ENCODE results near the gene LENG8. TPM values are rescaled to one million over a fixed set of nuclear protein-coding genes. Genes with fewer than 3 reads are reported as not detected.
A peak's percentile ranks its signal among the peaks of the same experiment; 100 is the strongest.

LENG8 gene
- 100 to 1,000 TPM; 163 to 176 TPM for total RNA-seq

DNA sequence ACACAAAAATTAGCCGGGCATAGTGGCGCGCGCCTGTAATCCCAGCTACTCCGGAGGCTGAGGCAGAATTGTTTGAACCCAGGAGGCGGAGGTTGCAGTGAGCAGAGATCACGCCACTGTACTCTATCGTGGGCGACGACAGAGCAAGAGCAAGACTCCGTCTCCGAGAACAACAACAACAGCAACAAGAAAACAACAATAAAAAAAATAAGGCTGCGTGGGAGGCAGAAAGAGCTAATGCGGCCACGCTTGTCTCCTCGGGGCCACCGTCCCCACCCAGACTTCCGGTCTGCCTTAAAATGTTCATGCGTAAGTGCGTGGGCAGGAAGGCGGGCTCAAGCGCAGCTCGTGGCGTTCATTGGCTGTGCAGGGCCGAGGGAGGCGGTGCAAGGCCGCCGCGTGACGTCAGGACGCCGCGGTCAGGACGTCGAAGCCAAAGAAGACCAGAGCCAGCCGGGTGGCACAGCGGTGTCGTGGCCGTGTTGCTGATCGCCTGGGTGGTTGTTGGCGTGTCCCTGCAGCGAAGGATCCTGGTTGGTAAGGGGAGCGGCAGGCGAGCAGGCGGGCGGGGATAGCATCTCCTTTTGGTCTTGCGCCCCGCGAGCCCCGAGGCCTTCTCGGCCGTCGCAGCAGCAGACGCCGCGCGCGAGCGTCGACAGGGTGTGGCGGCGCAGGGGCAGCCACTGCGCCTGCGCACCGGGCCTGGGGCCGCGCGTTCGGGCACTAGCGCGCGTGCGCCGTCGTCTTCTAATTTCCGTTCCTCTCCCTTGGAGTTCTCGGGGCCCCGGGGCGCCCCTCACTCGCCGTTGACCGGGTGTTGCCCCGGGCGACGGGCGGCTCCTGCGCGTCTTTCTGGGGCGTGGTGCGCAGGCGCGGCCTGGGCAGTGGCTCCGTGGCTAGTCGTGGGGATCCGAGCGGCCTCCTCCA lies at the start of gene LENG8:
Gene LENG8 (plus strand): TSS at position 426 of the 927 bp plus-strand sequence. CDS start 2,146 bp downstream, outside the sequence.
- DNase-seq: peak; percentile 98
- H3K9me3 Mint-ChIP-seq: no peaks in the 10 kb centered on the region
- peaks cover 43% of the 10 kb centered on the region for H3K4me1 Mint-ChIP-seq (ENCODE audit: low read depth)
- H3K4me3 Mint-ChIP-seq: peak within 1 kb of the TSS; percentile 99
- ChIA-PET POLR2A (interaction anchor here (0.5 to 4.0 kb wide), 12 partner anchors 9 to 891 kb away, joined by 3 to 31 read pairs (median 4); partner anchors contain the start of genes KMT5C, LENG9, MBOAT7 and PPP6R1), CTCF (interaction anchor here (0.7 to 2.2 kb wide), 4 partner anchors 10 to 57 kb away, joined by 3 to 14 read pairs (median 6); partner anchors contain the start of gene LENG9)
- intact Hi-C loops (cut with micrococcal nuclease): loop anchor here (1.0 to 10.0 kb wide), 4 partner anchors 14 to 1206 kb away; partner anchors contain the start of genes LENG1, LENG9, PRPF31 and TFPT
- peaks cover 52% of the 10 kb centered on the region for H3K36me3 Mint-ChIP-seq
- peaks cover 2% of the 10 kb centered on the region for H3K27me3 Mint-ChIP-seq
- H3K27ac Mint-ChIP-seq: peak within 1 kb of the TSS; percentile 99

DNA sequence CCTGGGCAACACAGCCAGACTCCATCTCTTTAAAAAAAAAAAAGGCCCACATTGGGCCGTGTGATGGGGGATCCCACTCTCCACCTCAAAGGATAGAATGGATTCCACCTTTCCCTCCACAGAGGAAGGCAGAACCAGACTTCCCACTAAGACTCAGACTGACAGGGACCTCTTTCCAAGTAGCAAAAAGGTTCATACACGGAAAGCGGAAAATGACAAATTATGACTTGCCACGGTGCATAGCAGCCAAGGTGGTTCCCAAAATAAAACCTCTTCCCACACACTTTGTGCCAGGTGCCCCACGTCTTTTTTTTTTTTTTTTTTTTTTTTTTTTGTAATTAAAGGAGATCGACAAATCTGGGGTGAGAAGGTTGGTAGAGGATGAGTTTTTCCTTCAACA lies 48.1 kb upstream of the LENG8 start:
- CTCF ChIA-PET: interaction anchor here (1.4 kb wide), 1 partner anchor 9 kb away, joined by 3 read pairs; no protein-coding TSS in a partner anchor
- no peak for DNase-seq
- H3K27me3 Mint-ChIP-seq: peaks cover 5% of the 10 kb centered on the region

DNA sequence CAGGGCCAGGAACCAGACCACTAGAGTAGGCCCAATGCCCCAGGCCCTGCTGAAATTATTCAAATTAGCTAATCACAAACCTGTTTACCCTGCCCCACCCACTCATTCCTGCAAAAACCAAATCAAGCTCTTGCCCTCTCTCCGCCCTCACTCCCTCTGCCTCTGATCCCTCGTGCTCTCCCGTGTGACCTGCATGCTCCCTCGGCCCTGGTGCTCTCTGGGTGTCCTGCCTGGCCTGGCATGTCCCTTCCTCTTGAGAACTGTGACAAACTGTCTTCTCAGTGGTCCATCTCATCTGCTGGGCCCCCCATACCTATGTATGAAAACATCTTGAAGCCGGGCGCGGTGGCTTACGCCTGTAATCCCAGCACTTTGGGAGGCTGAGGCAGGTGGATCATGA lies 45.9 kb upstream of the LENG8 start:
- Mint-ChIP-seq H3K27me3 (peaks cover 1% of the 10 kb centered on the region), H3K4me1 (ENCODE audit: low read depth) (no peaks in the 10 kb centered on the region), H3K4me3 (no peak overlapping the region), H3K9me3 (peaks cover 5% of the 10 kb centered on the region), H3K36me3 (no peaks in the 10 kb centered on the region), H3K27ac (no peak overlapping the region)
- CTCF ChIA-PET: no interaction called here
- POLR2A ChIA-PET: no interaction called here
- DNase-seq: no peak
- intact Hi-C loops (cut with micrococcal nuclease): no loop called here

More for the DNA sequence above, 48.1 kb upstream of the LENG8 start:
- no peak overlapping the region for H3K27ac Mint-ChIP-seq
- POLR2A ChIA-PET: no interaction called here
- intact Hi-C loops (cut with micrococcal nuclease): no loop called here
- no peaks in the 10 kb centered on the region for H3K9me3 Mint-ChIP-seq
- H3K4me3 Mint-ChIP-seq: no peak overlapping the region
- no peaks in the 10 kb centered on the region for H3K4me1 Mint-ChIP-seq (ENCODE audit: low read depth)
- H3K36me3 Mint-ChIP-seq: no peaks in the 10 kb centered on the region

DNA sequence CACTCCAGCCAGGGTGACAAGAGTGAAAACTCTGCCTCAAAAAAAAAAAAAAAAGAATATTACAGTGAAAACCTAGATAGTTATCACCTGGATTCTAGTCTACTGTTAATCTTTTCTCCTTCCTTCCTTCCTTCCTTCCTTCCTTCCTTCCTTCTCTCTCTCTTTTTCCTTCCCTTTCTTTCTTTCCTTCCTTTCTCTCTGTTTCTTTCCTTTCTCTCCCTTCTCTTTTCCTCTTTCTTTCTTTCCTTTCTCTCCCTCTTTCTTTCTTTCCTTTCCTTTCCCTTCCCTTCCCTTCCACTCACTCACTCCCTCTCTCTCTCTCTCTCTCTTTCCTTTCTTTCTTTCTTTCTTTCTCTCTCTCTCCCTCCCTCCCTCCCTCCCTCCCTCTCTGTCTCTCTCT lies 43.4 kb upstream of the LENG8 start:
- H3K4me3 Mint-ChIP-seq: no peak overlapping the region
- H3K27ac Mint-ChIP-seq: no peak overlapping the region
- H3K9me3 Mint-ChIP-seq: peaks cover 10% of the 10 kb centered on the region
- intact Hi-C loops (cut with micrococcal nuclease): no loop called here
- H3K4me1 Mint-ChIP-seq (ENCODE audit: low read depth): no peaks in the 10 kb centered on the region
- H3K27me3 Mint-ChIP-seq: peaks cover 1% of the 10 kb centered on the region
- H3K36me3 Mint-ChIP-seq: peaks cover 2% of the 10 kb centered on the region
- DNase-seq: no peak
- ChIA-PET POLR2A (no interaction called here), CTCF (no interaction called here)

DNA sequence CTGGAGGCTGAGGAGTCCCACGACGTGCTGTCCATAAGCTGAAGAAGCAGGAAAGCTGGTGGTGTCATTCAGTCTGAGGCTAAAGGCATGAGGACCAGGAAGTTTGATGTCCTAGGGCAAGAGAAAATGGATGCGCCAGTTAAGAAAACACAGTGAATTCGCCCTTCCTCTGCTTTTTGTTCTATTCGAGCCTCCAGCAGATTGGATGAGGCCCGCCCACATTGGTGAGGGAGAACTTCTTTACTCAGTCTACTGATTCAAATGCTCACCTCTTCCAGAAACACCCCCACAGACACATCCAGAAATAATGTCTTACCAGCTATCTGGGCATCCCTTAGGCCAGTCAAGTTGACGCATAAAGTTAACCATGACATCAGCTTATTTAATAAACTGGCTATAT lies 41.2 kb upstream of the LENG8 start:
- CTCF ChIA-PET: no interaction called here
- no peak overlapping the region for H3K27ac Mint-ChIP-seq

DNA sequence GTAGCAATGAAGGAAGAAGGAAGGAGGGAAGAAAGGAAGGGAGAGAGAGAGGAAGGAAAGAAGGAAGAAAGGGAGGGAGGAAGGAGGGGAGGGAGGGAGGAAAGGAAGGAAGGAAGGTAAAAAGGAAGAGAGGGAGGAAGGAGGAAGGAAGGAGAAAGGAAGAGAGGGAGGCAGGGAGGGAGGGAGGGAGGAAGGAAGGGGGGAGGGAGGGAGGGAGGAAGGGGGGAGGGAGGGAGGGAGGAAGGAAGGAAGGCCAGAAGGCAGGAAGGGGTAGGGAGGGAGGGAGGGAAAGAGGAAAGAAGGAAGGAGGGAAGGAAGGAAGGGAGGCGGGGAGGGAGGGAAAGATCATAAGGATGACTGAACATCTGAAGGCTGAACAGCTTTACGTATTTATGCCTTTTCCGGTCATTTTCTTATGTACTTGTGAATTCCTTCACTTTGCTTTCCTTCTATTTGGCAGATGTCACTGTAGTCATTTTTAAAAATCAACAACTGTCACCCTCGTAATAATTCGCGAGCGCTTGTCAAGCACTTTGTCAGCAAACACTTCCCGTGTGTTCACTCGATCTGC lies 40.5 kb upstream of the LENG8 start:
- CTCF ChIA-PET: interaction anchor here (1.0 kb wide), 1 partner anchor 15 kb away, joined by 3 read pairs; no protein-coding TSS in a partner anchor
- peak overlapping the region; percentile 49 for H3K27ac Mint-ChIP-seq
- no peak for DNase-seq

More for the DNA sequence above, 41.2 kb upstream of the LENG8 start:
- Mint-ChIP-seq H3K36me3 (peaks cover 2% of the 10 kb centered on the region), H3K27me3 (peaks cover 1% of the 10 kb centered on the region), H3K9me3 (peaks cover 10% of the 10 kb centered on the region), H3K4me1 (ENCODE audit: low read depth) (no peaks in the 10 kb centered on the region), H3K4me3 (no peak overlapping the region)
- intact Hi-C loops (cut with micrococcal nuclease): no loop called here
- no peak for DNase-seq
- POLR2A ChIA-PET: no interaction called here

DNA sequence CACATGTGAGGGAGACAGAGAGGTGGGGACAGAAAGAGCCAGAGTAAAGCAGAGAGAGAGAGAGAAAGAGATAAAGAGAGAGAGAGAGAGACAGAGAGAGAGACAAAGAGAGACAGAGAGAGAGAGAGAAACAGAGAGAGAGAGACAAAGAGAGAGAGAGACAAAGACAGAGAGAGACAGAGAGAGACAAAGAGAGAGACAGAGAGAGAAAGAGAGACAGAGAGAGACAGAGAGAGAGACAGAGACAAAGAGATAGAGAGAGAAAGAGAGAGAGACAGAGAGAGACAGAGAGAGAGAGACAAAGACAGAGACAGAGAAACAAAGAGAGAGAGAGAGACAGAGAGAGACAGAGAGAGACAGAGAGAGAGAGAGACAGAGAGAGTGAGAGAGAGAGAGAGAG lies 38.0 kb upstream of the LENG8 start:
- Mint-ChIP-seq H3K27me3 (peaks cover 19% of the 10 kb centered on the region), H3K27ac (no peak overlapping the region), H3K4me1 (ENCODE audit: low read depth) (no peaks in the 10 kb centered on the region), H3K9me3 (peaks cover 10% of the 10 kb centered on the region), H3K4me3 (no peak overlapping the region), H3K36me3 (peaks cover 2% of the 10 kb centered on the region)
- intact Hi-C loops (cut with micrococcal nuclease): no loop called here
- ChIA-PET CTCF (interaction anchor here (1.6 kb wide), 1 partner anchor 87 kb away, joined by 5 read pairs; no protein-coding TSS in a partner anchor), POLR2A (no interaction called here)
- no peak for DNase-seq

More for the DNA sequence above, 40.5 kb upstream of the LENG8 start:
- peaks cover 10% of the 10 kb centered on the region for H3K9me3 Mint-ChIP-seq
- POLR2A ChIA-PET: no interaction called here
- peaks cover 2% of the 10 kb centered on the region for H3K36me3 Mint-ChIP-seq
- H3K4me1 Mint-ChIP-seq (ENCODE audit: low read depth): no peaks in the 10 kb centered on the region
- H3K27me3 Mint-ChIP-seq: peaks cover 5% of the 10 kb centered on the region
- intact Hi-C loops (cut with micrococcal nuclease): no loop called here
- H3K4me3 Mint-ChIP-seq: no peak overlapping the region

DNA sequence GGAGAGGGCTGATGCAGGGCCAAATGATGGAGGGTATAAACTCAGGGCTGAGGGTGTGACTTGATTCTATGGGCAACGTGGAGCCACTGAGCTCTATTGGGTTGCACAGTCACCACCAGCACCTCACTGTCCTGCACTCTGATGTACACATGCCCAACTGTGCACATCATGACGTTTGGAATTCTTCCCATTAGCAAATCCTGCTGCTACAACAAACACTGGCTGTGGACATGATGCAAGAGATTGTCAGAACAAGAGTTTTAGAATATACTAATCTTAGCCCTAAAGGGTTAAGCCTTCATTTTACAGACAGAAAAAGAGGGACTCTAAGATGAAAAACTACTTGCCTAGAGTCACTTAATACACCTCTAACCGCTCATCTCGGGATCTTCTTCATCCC lies 36.1 kb upstream of the LENG8 start:
- Mint-ChIP-seq H3K4me1 (ENCODE audit: low read depth) (peaks cover 9% of the 10 kb centered on the region), H3K9me3 (peaks cover 6% of the 10 kb centered on the region), H3K27ac (no peak overlapping the region), H3K36me3 (peaks cover 2% of the 10 kb centered on the region), H3K27me3 (peaks cover 30% of the 10 kb centered on the region), H3K4me3 (no peak overlapping the region)
- intact Hi-C loops (cut with micrococcal nuclease): no loop called here
- POLR2A ChIA-PET: no interaction called here
- no peak for DNase-seq
- CTCF ChIA-PET: no interaction called here

DNA sequence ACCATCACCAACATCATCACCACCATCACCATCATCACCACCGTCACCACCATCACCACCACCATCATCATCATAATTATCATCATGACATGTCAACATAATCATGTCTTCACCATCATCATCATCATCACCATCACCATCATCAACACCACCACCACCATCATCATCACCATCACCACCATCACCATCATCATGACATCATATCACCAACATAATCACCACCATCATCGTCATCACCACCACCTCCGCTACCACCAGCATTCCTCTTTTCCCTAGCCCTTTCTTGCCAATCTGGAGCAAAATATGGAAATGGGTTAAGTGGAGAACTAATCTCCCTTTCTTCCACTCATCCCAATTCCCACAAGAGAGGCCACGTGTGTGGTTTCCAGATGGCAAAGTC lies 34.8 kb upstream of the LENG8 start:
- no peak overlapping the region for H3K27ac Mint-ChIP-seq
- H3K27me3 Mint-ChIP-seq: peaks cover 35% of the 10 kb centered on the region
- ChIA-PET CTCF (no interaction called here), POLR2A (no interaction called here)
- peaks cover 15% of the 10 kb centered on the region for H3K4me1 Mint-ChIP-seq (ENCODE audit: low read depth)
- no peaks in the 10 kb centered on the region for H3K36me3 Mint-ChIP-seq
- no peak for DNase-seq
- H3K9me3 Mint-ChIP-seq: peaks cover 1% of the 10 kb centered on the region
- no peak overlapping the region for H3K4me3 Mint-ChIP-seq
- intact Hi-C loops (cut with micrococcal nuclease): no loop called here

DNA sequence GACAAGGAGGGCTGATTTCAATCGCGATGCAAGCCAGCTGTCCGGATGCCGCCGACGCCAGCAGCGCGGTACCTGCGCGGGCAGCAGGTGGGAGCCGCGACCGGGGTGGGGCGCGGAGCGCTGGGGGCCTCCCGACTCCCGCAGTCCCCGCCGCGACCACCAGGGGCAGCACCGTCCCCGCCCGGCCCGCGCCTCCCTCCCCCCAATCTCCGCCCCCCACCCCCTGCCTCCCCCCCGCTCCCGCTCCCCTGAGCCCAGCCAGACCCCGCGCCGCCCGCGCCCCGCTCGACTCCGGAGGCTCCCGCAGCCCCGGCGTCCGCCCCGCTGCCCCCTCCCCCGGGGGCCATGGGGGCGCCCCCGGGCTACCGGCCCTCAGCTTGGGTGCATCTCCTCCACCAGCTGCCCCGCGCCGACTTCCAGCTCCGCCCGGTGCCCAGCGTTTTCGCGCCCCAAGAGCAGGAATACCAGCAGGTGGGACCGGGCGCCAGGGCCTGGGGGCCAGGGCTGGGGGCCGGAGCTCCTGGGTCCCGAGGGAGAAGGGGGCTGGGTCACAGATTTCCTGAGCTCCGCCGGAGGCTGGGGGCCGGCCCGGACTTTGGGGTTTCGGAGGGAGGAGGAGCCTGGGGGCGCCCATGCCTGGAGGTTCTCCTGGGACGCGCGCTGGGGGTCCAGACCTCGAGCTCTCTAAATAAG lies 33.6 kb upstream of the LENG8 start, which contains the start of gene TTYH1:
Gene TTYH1 (plus strand): TSS at position 257 of the 693 bp plus-strand sequence. CDS start 89 bp downstream, at position 346.
- peak; percentile 41 for DNase-seq
- intact Hi-C loops (cut with micrococcal nuclease): no loop called here
- H3K27ac Mint-ChIP-seq: no peak within 1 kb of the TSS
- no peaks in the 10 kb centered on the region for H3K36me3 Mint-ChIP-seq
- H3K4me1 Mint-ChIP-seq (ENCODE audit: low read depth): peaks cover 15% of the 10 kb centered on the region
- H3K9me3 Mint-ChIP-seq: no peaks in the 10 kb centered on the region
- ChIA-PET POLR2A (interaction anchor here (0.5 to 0.7 kb wide), 3 partner anchors 9 to 86 kb away, joined by 3 to 4 read pairs (median 3); partner anchors contain the start of gene LENG8), CTCF (interaction anchor here (0.8 to 1.3 kb wide), 2 partner anchors 23 to 27 kb away, joined by 4 to 5 read pairs; no protein-coding TSS in a partner anchor)
- H3K27me3 Mint-ChIP-seq: peaks cover 42% of the 10 kb centered on the region
- H3K4me3 Mint-ChIP-seq: no peak within 1 kb of the TSS

DNA sequence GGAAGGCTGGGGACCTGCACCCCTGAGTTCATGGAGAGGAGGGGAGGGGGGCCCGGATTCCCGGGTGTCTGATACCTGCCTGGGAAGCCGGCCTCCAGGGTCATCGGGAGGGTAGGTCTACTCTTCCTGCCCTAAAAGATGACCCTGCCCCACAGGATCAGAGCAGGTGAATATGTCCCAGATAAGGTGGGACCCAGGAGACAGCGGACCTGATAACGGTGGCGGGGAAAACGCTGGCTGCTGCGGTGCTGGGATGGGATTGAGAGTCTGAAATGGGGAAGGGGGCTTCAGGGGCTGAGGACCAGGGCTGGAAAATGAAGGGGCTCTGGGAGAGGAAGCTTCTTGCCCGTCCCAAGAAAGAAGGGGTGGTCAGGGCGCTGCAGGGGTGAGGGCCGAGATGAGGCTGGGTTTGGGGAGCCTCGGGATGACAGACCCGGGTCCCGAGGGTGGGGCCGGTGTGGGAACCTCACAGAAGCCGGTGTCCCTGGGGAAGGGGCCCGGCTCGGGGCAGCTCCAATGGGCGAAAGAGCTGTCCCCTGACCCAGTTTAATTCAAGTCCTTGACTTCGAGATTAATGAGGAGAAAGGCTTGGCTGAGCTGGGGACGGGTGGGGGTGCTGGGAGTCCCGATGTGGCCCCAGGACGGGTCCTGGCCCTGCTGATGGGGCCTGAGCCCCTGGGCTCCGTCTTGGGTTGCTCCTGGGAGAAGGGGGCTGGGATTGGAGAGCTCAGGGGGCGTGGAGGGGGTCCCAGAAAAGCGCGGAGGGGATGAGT lies 32.9 kb upstream of the LENG8 start:
- no peaks in the 10 kb centered on the region for H3K36me3 Mint-ChIP-seq
- CTCF ChIA-PET: interaction anchor here (0.8 to 1.3 kb wide), 3 partner anchors 22 to 28 kb away, joined by 4 to 5 read pairs (median 5); no protein-coding TSS in a partner anchor
- POLR2A ChIA-PET: interaction anchor here (0.5 to 0.7 kb wide), 3 partner anchors 17 to 87 kb away, joined by 3 read pairs; partner anchors contain the start of gene LENG8

More for the DNA sequence above, 32.9 kb upstream of the LENG8 start:
- no peak overlapping the region for H3K4me3 Mint-ChIP-seq
- H3K27me3 Mint-ChIP-seq: peaks cover 42% of the 10 kb centered on the region
- H3K27ac Mint-ChIP-seq: no peak overlapping the region
- peaks cover 15% of the 10 kb centered on the region for H3K4me1 Mint-ChIP-seq (ENCODE audit: low read depth)
- no peaks in the 10 kb centered on the region for H3K9me3 Mint-ChIP-seq
- no peak for DNase-seq
- intact Hi-C loops (cut with micrococcal nuclease): no loop called here
